Muscle layer of colon (tissue), 2 donors: ENCODE data around the gene CALHM1.
A peak's percentile ranks its signal among the peaks of the same experiment; 100 is the strongest.

Experiments
- H3K27ac ChIP-seq: one replicate; pipeline ENCODE4 v1.7.0; 2013; ENCODE audit warnings: low read depth, mild to moderate bottlenecking, low read length, moderate library complexity
- H3K27me3 ChIP-seq, 2 donors: one replicate each; pipeline ENCODE4 v1.7.0; 2013; ENCODE audit warnings: low read length in 2 of 2, mild to moderate bottlenecking in 2 of 2; ENCODE audit not compliant: insufficient read depth in 2 of 2, control insufficient read depth in 1 of 2
- H3K36me3 ChIP-seq: one replicate; pipeline ENCODE4 v1.7.0; 2013; ENCODE audit warnings: mild to moderate bottlenecking, low read length; ENCODE audit not compliant: insufficient read depth
- H3K4me1 ChIP-seq: one replicate; pipeline ENCODE4 v1.7.0; 2013; ENCODE audit warnings: mild to moderate bottlenecking, low read length; ENCODE audit not compliant: insufficient read depth
- H3K4me3 ChIP-seq, 2 donors: one replicate each; pipeline ENCODE4 v1.7.0; 2013; ENCODE audit warnings: low read length in 2 of 2, low read depth in 1 of 2, mild to moderate bottlenecking in 1 of 2, moderate library complexity in 1 of 2
- H3K9ac ChIP-seq: one replicate; pipeline ENCODE4 v1.7.0; 2013; ENCODE audit warnings: low read length
- H3K9me3 ChIP-seq: one replicate; pipeline ENCODE4 v1.7.0; 2013; ENCODE audit warnings: mild to moderate bottlenecking, low read length
- donor health status: abdominal sarcoma.
- donor health status: Adenocarcinoma of cecum.

Gene CALHM1

GRCh38 chr10:103451831-103452505, 6.7 kb downstream of the CALHM1 start, which contains the start of gene CALHM2:
CALHM2 (minus strand) TSS chr10:103452370; CDS start chr10:103449941, 2,429 bp downstream.
- Histone ChIP-seq H3K4me1 (peaks cover 37% of the 10 kb centered on the region), H3K36me3 (peaks cover 26% of the 10 kb centered on the region), H3K9me3 (no peaks in the 10 kb centered on the region), H3K4me3 (peak within 1 kb of the TSS; percentile 40 to 68), H3K27ac (peak within 1 kb of the TSS; percentile 87), H3K27me3 (no peaks in the 10 kb centered on the region), H3K9ac (peak within 1 kb of the TSS; percentile 60)

- peaks cover 32% of the 10 kb centered on the region for H3K36me3 ChIP-seq
- peak overlapping the region; percentile 87 for H3K27ac ChIP-seq
- H3K9me3 ChIP-seq: no peaks in the 10 kb centered on the region
- H3K27me3 ChIP-seq: no peaks in the 10 kb centered on the region
- peaks cover 39% of the 10 kb centered on the region for H3K4me1 ChIP-seq
- peak overlapping the region; percentile 60 for H3K9ac ChIP-seq
- H3K4me3 ChIP-seq: peak overlapping the region; percentile 40 to 68
Observed at GRCh38 chr10:103451091-103451813, 7.4 kb downstream of the CALHM1 start.

- peaks cover 39% of the 10 kb centered on the region for H3K4me1 ChIP-seq
- H3K9ac ChIP-seq: peak overlapping the region; percentile 19
- peaks cover 41% of the 10 kb centered on the region for H3K36me3 ChIP-seq
- H3K27me3 ChIP-seq: no peaks in the 10 kb centered on the region
- H3K27ac ChIP-seq: peak overlapping the region; percentile 16
- H3K9me3 ChIP-seq: no peaks in the 10 kb centered on the region
- H3K4me3 ChIP-seq: peak overlapping the region in 1 of 2 donors; percentile 68
Observed at GRCh38 chr10:103450201-103450695, 8.5 kb downstream of the CALHM1 start.

GRCh38 chr10:103449208-103450144, 9.2 kb downstream of the CALHM1 start:
- Histone ChIP-seq H3K9me3 (no peaks in the 10 kb centered on the region), H3K4me3 (peak overlapping the region; percentile 18 to 68), H3K4me1 (peaks cover 39% of the 10 kb centered on the region), H3K9ac (no peak overlapping the region), H3K27me3 (no peaks in the 10 kb centered on the region), H3K27ac (peak overlapping the region; percentile 16), H3K36me3 (peaks cover 49% of the 10 kb centered on the region)

- Histone ChIP-seq H3K36me3 (peaks cover 56% of the 10 kb centered on the region), H3K9me3 (no peaks in the 10 kb centered on the region), H3K27ac (no peak overlapping the region), H3K27me3 (no peaks in the 10 kb centered on the region), H3K9ac (no peak overlapping the region), H3K4me1 (peaks cover 39% of the 10 kb centered on the region), H3K4me3 (peak overlapping the region in 1 of 2 donors; percentile 68)
Observed at GRCh38 chr10:103448746-103449145, 10.0 kb downstream of the CALHM1 start.

- Histone ChIP-seq H3K9me3 (no peaks in the 10 kb centered on the region), H3K9ac (no peak overlapping the region), H3K4me1 (peaks cover 32% of the 10 kb centered on the region), H3K27me3 (no peaks in the 10 kb centered on the region), H3K4me3 (no peak overlapping the region), H3K36me3 (peaks cover 72% of the 10 kb centered on the region), H3K27ac (no peak overlapping the region)
Observed at GRCh38 chr10:103447187-103447586, 11.5 kb downstream of the CALHM1 start.

- Histone ChIP-seq H3K36me3 (peaks cover 82% of the 10 kb centered on the region), H3K9ac (no peak overlapping the region), H3K27ac (peak overlapping the region; percentile 49), H3K27me3 (no peaks in the 10 kb centered on the region), H3K4me3 (no peak overlapping the region), H3K9me3 (no peaks in the 10 kb centered on the region), H3K4me1 (peaks cover 32% of the 10 kb centered on the region)
Observed at GRCh38 chr10:103445767-103446567, 12.7 kb downstream of the CALHM1 start.

GRCh38 chr10:103445366-103445765, 13.3 kb downstream of the CALHM1 start:
- Histone ChIP-seq H3K27ac (peak overlapping the region; percentile 49), H3K9me3 (no peaks in the 10 kb centered on the region), H3K4me3 (no peak overlapping the region), H3K4me1 (peaks cover 29% of the 10 kb centered on the region), H3K36me3 (peaks cover 82% of the 10 kb centered on the region), H3K9ac (no peak overlapping the region), H3K27me3 (no peaks in the 10 kb centered on the region)

GRCh38 chr10:103444478-103444877, 14.2 kb downstream of the CALHM1 start:
- no peaks in the 10 kb centered on the region for H3K9me3 ChIP-seq
- no peak overlapping the region for H3K27ac ChIP-seq
- peaks cover 83% of the 10 kb centered on the region for H3K36me3 ChIP-seq
- H3K4me3 ChIP-seq: no peak overlapping the region
- no peak overlapping the region for H3K9ac ChIP-seq
- peaks cover 20% of the 10 kb centered on the region for H3K4me1 ChIP-seq
- no peaks in the 10 kb centered on the region for H3K27me3 ChIP-seq

GRCh38 chr10:103443475-103444185, 15.1 kb downstream of the CALHM1 start:
- Histone ChIP-seq H3K27ac (no peak overlapping the region), H3K36me3 (peaks cover 82% of the 10 kb centered on the region)

More at GRCh38 chr10:103443475-103444185, 15.1 kb downstream of the CALHM1 start:
- no peaks in the 10 kb centered on the region for H3K27me3 ChIP-seq
- H3K4me3 ChIP-seq: no peak overlapping the region
- no peak overlapping the region for H3K9ac ChIP-seq
- H3K4me1 ChIP-seq: peaks cover 12% of the 10 kb centered on the region
- no peaks in the 10 kb centered on the region for H3K9me3 ChIP-seq
